Liver (tissue), 3 donors: ENCODE measurements around the gene ANKRD13B.

Experiments
- ATF3 ChIP-seq: IDR thresholded peaks from 2 replicates; pipeline ENCODE4 v1.6.1; 2016; ENCODE audit warnings: antibody characterized with exemption
- CTCF ChIP-seq: fragments of 150-350 bp; IDR thresholded peaks from 2 replicates; pipeline ENCODE4 v1.5.1; 2017; ENCODE audit warnings: improper control_type of control experiment, low read depth, low read length; ENCODE audit not compliant: missing input control
- EGR1 ChIP-seq, 2 donors: IDR thresholded peaks; 2 replicates each; pipeline ENCODE4 v1.6.1; 2016 to 2018; ENCODE audit warnings: antibody characterized with exemption in 2 of 2, low read depth in 2 of 2
- FOXA1 ChIP-seq: IDR thresholded peaks from 2 replicates; pipeline ENCODE4 v1.6.1; 2016; ENCODE audit warnings: antibody characterized with exemption
- HNF4A ChIP-seq, 2 donors: conservative IDR thresholded peaks; 2 replicates each; pipeline ENCODE4 v1.6.1; 2016; ENCODE audit warnings: antibody characterized with exemption in 2 of 2, mild to moderate bottlenecking in 2 of 2
- MAX ChIP-seq: IDR thresholded peaks from 2 replicates; pipeline ENCODE4 v1.6.1; 2016; ENCODE audit warnings: antibody characterized with exemption
- RAD21 ChIP-seq, 2 donors: IDR thresholded peaks; 2 replicates each; pipeline ENCODE4 v1.6.1; 2016; ENCODE audit warnings: antibody characterized with exemption in 2 of 2, mild to moderate bottlenecking in 2 of 2
- REST ChIP-seq: IDR thresholded peaks from 2 replicates; pipeline ENCODE4 v1.6.1; 2016; ENCODE audit warnings: antibody characterized with exemption, mild to moderate bottlenecking
- SP1 ChIP-seq: IDR thresholded peaks from 2 replicates; pipeline ENCODE4 v1.6.1; 2018; ENCODE audit warnings: antibody characterized with exemption, mild to moderate bottlenecking
- TAF1 ChIP-seq: conservative IDR thresholded peaks from 2 replicates; pipeline ENCODE4 v1.6.1; 2016; ENCODE audit warnings: antibody characterized with exemption, mild to moderate bottlenecking
- YY1 ChIP-seq: IDR thresholded peaks from 2 replicates; pipeline ENCODE4 v1.6.1; 2016; ENCODE audit warnings: antibody characterized with exemption, mild to moderate bottlenecking
- ZBTB33 ChIP-seq: IDR thresholded peaks from 2 replicates; pipeline ENCODE4 v1.6.1; 2016; ENCODE audit warnings: antibody characterized with exemption
- donor health status: healthy.
- donor health status: healthy.

- TF ChIP-seq TAF1 (no peak), ATF3 (no peak), REST (no peak), CTCF (no peak), HNF4A (conservative IDR thresholded peaks at IDR 0.05) (no peak), YY1 (no peak), MAX (no peak), RAD21 (IDR thresholded peaks at IDR 0.05) (no peak), FOXA1 (no peak), SP1 (no peak), EGR1 (IDR thresholded peaks at IDR 0.05; ENCODE audit: low read depth in 2 of 2) (no peak), ZBTB33 (no peak)
Observed at GRCh38 chr17:29642171-29642611, 49.3 kb downstream of the ANKRD13B start.
